ENCODE data around the gene PATL1.

The PATL1 gene

DNA sequence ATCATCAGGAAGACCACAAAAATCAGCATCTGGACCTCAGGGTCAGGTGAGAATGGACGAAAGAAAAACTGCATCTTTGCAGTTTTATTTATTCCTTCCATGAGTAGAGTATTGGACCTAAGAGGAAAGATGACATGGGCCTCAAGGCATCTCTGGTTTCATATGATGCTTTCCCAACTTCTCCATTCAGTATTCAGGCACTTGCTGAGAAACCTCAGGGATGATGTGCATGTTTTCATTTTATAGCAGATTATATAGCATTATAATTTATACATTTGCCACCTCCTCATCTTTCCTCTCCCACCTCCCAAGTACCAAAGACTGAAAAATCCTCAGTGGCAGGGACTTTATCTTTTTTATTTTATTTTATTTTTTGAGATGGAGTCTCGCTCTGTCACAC is 44.9 kb upstream of the PATL1 start, which contains the start of gene OR10V1:
Gene OR10V1, minus strand, starts transcription at position 101 of the 400 bp plus-strand sequence. Its CDS starts 0 bp downstream, at position 101.
- TF ChIP-seq REPIN1 (tag by site-specific recombination; IDR thresholded peaks at IDR 0.05; ENCODE audit: low read depth) (no peak), ZNF274 (IDR thresholded peaks at IDR 0.05; ENCODE audit: low read length) (no peak), ZNF274 (tag by site-specific recombination; IDR thresholded peaks at IDR 0.05; ENCODE audit: borderline replicate concordance) (no peak), ZNF362 (tag by site-specific recombination; IDR thresholded peaks at IDR 0.05) (no peak), ZNF555 (tag by site-specific recombination; conservative IDR thresholded peaks at IDR 0.05) (no peak), ZNF169 (tag by site-specific recombination; IDR thresholded peaks at IDR 0.05) (no peak), ZNF776 (tag by site-specific recombination; IDR thresholded peaks at IDR 0.05; ENCODE audit: borderline replicate concordance) (no peak), BCL11A (tag by site-specific recombination; IDR thresholded peaks at IDR 0.05; ENCODE audit: low read depth) (no peak), ZNF350 (tag by site-specific recombination; IDR thresholded peaks at IDR 0.05) (no peak), KLF10 (tag by site-specific recombination; IDR thresholded peaks at IDR 0.05) (no peak), ZNF292 (tag by site-specific recombination; IDR thresholded peaks at IDR 0.05; ENCODE audit: borderline replicate concordance, low read depth) (no peak), RBAK (tag by site-specific recombination; IDR thresholded peaks at IDR 0.05) (no peak), ZFP3 (tag by site-specific recombination; IDR thresholded peaks at IDR 0.05; ENCODE audit: low read depth) (no peak), ZNF747 (tag by site-specific recombination; IDR thresholded peaks at IDR 0.05) (no peak), ZNF112 (tag by site-specific recombination; IDR thresholded peaks at IDR 0.05) (no peak), ZNF354C (tag by site-specific recombination; IDR thresholded peaks at IDR 0.05; ENCODE audit: borderline replicate concordance, low read depth) (no peak), ZSCAN23 (tag by site-specific recombination; IDR thresholded peaks at IDR 0.05) (no peak)
- no peak within 1 kb of the TSS for H3K4me3 ChIP-seq (ENCODE audit: low read depth, low read length)
- H3K9me3 ChIP-seq (ENCODE audit: control insufficient read depth, insufficient read depth, low read depth, low read length): no peaks in the 10 kb centered on the region
- H3K36me3 ChIP-seq (ENCODE audit: control insufficient read depth in 2 of 2, insufficient read depth in 1 of 2, low read length in 2 of 2): no peaks in the 10 kb centered on the region
- ChIA-PET CTCF (no interaction called here), POLR2A (no interaction called here)
- no peak within 1 kb of the TSS for H3K27ac ChIP-seq (ENCODE audit: extremely low read depth, low read depth, low read length)
- no peaks in the 10 kb centered on the region for H3K4me1 ChIP-seq (ENCODE audit: control insufficient read depth, insufficient read depth, low read length)

- H3K4me3 ChIP-seq (ENCODE audit: low read depth, low read length): no peak overlapping the region
- ChIA-PET POLR2A (no interaction called here), CTCF (no interaction called here)
- H3K36me3 ChIP-seq (ENCODE audit: control insufficient read depth in 2 of 2, insufficient read depth in 1 of 2, low read length in 2 of 2): no peaks in the 10 kb centered on the region
- no peak overlapping the region for H3K27ac ChIP-seq (ENCODE audit: extremely low read depth, low read depth, low read length)
- no peaks in the 10 kb centered on the region for H3K4me1 ChIP-seq (ENCODE audit: control insufficient read depth, insufficient read depth, low read length)
- H3K9me3 ChIP-seq (ENCODE audit: control insufficient read depth, insufficient read depth, low read depth, low read length): no peaks in the 10 kb centered on the region
- TF ChIP-seq WT1 (tag by site-specific recombination; IDR thresholded peaks at IDR 0.05) (no peak), ZNF621 (tag by site-specific recombination; IDR thresholded peaks at IDR 0.05) (no peak), KLF16 (tag by site-specific recombination; IDR thresholded peaks at IDR 0.05) (no peak), ZNF677 (tag by site-specific recombination; IDR thresholded peaks at IDR 0.05) (no peak), ZNF248 (tag by site-specific recombination; IDR thresholded peaks at IDR 0.05) (no peak), ZBTB20 (tag by site-specific recombination; IDR thresholded peaks at IDR 0.05) (no peak), ZSCAN23 (tag by site-specific recombination; IDR thresholded peaks at IDR 0.05) (no peak), ZNF623 (tag by site-specific recombination; IDR thresholded peaks at IDR 0.05) (no peak), ZNF433 (tag by site-specific recombination; IDR thresholded peaks at IDR 0.05; ENCODE audit: low read depth) (no peak), ZNF596 (tag by site-specific recombination; IDR thresholded peaks at IDR 0.05) (no peak)
- TF ChIP-seq, protein P1, sequence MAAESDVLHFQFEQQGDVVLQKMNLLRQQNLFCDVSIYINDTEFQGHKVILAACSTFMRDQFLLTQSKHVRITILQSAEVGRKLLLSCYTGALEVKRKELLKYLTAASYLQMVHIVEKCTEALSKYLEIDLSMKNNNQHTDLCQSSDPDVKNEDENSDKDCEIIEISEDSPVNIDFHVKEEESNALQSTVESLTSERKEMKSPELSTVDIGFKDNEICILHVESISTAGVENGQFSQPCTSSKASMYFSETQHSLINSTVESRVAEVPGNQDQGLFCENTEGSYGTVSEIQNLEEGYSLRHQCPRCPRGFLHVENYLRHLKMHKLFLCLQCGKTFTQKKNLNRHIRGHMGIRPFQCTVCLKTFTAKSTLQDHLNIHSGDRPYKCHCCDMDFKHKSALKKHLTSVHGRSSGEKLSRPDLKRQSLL (tag by site-specific recombination; IDR thresholded peaks at IDR 0.05): no peak
- TF ChIP-seq, protein P2, sequence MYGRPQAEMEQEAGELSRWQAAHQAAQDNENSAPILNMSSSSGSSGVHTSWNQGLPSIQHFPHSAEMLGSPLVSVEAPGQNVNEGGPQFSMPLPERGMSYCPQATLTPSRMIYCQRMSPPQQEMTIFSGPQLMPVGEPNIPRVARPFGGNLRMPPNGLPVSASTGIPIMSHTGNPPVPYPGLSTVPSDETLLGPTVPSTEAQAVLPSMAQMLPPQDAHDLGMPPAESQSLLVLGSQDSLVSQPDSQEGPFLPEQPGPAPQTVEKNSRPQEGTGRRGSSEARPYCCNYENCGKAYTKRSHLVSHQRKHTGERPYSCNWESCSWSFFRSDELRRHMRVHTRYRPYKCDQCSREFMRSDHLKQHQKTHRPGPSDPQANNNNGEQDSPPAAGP (tag by site-specific recombination; IDR thresholded peaks at IDR 0.05): no peak
- TF ChIP-seq, protein P3, sequence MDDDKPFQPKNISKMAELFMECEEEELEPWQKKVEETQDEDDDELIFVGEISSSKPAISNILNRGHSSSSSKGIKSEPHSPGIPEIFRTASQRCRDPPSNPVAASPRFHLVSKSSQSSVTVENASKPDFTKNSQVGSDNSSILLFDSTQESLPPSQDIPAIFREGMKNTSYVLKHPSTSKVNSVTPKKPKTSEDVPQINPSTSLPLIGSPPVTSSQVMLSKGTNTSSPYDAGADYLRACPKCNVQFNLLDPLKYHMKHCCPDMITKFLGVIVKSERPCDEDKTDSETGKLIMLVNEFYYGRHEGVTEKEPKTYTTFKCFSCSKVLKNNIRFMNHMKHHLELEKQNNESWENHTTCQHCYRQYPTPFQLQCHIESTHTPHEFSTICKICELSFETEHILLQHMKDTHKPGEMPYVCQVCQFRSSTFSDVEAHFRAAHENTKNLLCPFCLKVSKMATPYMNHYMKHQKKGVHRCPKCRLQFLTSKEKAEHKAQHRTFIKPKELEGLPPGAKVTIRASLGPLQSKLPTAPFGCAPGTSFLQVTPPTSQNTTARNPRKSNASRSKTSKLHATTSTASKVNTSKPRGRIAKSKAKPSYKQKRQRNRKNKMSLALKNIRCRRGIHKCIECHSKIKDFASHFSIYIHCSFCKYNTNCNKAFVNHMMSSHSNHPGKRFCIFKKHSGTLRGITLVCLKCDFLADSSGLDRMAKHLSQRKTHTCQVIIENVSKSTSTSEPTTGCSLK (tag by site-specific recombination; IDR thresholded peaks at IDR 0.05): no peak
- TF ChIP-seq, protein P4, sequence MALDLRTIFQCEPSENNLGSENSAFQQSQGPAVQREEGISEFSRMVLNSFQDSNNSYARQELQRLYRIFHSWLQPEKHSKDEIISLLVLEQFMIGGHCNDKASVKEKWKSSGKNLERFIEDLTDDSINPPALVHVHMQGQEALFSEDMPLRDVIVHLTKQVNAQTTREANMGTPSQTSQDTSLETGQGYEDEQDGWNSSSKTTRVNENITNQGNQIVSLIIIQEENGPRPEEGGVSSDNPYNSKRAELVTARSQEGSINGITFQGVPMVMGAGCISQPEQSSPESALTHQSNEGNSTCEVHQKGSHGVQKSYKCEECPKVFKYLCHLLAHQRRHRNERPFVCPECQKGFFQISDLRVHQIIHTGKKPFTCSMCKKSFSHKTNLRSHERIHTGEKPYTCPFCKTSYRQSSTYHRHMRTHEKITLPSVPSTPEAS (tag by site-specific recombination; IDR thresholded peaks at IDR 0.05): no peak
These were observed 41.5 kb upstream of the PATL1 start for GRCh38 chr11:59710136-59710847.

Data from HEK293 (cell line).